ENCODE data around the gene GCN1.

DNA sequence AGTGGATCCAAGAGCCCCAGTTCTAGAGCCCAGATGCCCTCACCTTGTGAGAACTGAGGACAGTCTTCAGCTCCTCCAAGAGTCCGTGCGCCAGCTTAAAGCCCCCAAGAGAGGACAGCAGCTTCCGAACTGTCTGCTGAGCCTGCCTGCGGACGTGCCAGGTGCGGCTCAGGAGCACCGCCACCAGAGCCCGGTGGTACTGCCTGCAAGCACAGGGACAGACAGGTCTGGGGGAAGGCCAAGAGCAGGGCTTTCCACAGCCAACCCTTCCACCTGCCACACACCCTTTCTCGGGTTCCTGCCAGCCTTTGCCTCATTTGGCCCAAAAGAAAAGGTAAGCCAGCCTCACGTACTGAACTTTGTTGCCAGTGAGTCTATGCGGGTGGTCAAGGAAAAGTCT lies 30.2 kb downstream of the GCN1 start:
- TF ChIP-seq CTCF (IDR thresholded peaks at IDR 0.05; ENCODE audit: insufficient read depth, low read depth, low read length) = no peak
- no peak for TF ChIP-seq EZH2 (IDR thresholded peaks at IDR 0.05; ENCODE audit: insufficient read depth, low read length)
